B cell (primary cell): ENCODE measurements around the gene RBM20.

Source experiments
- EZH2 ChIP-seq: IDR thresholded peaks from 2 replicates; pipeline ENCODE4 v1.6.1; 2012; ENCODE audit warnings: borderline replicate concordance, low read depth, mild to moderate bottlenecking, moderate library complexity, low read length; ENCODE audit not compliant: insufficient read depth, poor library complexity, severe bottlenecking
- TF ChIP-seq, protein P1 (sequence below): fragments of 200-600 bp; IDR thresholded peaks from one replicate; pipeline ENCODE4 v1.8.0; 2022; ENCODE audit warnings: antibody characterized with exemption, mild to moderate bottlenecking

DNA sequence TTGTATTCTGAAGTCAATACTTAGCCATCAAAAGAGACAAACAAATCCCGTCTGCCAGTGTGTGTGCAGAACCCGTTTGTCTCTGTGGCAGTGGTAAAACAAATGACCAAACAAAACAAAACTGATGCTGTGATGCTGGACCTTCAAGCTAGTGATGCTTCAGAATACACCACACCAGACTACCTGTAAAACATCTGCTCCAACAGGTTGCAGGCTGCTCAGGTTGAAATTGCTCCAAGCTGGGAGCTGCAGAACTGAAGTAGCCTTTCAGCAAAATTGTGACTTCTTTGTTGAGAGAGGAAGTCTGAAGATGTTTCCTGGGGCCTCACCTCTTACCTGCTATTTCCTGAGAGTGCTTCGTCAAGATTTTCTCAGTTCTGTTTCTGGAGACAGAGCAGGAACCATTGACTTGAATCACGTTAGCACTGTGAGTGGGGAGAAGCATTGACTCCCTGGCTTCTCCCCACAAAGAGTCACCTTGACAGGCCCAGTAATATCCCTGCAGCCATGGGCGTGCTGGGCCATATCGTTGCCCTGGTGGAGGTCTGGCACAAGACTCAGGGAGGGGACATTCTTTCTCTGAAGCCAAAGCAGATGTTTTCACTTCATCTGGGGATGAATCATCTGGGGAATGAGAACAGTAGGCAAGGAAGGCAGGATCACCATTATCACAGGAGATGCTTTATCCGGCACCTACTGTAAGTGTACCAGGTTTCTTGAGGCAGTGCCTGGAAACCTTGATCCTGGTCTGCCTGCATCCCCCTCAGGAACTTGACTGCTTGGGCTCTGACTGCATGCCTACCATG is 80.2 kb downstream of the RBM20 start:
- TF ChIP-seq, protein P1, sequence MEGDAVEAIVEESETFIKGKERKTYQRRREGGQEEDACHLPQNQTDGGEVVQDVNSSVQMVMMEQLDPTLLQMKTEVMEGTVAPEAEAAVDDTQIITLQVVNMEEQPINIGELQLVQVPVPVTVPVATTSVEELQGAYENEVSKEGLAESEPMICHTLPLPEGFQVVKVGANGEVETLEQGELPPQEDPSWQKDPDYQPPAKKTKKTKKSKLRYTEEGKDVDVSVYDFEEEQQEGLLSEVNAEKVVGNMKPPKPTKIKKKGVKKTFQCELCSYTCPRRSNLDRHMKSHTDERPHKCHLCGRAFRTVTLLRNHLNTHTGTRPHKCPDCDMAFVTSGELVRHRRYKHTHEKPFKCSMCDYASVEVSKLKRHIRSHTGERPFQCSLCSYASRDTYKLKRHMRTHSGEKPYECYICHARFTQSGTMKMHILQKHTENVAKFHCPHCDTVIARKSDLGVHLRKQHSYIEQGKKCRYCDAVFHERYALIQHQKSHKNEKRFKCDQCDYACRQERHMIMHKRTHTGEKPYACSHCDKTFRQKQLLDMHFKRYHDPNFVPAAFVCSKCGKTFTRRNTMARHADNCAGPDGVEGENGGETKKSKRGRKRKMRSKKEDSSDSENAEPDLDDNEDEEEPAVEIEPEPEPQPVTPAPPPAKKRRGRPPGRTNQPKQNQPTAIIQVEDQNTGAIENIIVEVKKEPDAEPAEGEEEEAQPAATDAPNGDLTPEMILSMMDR: no peak
- no peak for TF ChIP-seq EZH2
